Measurements from ENCODE around the gene TRIM41. TPM values are rescaled to one million over a fixed set of nuclear protein-coding genes. Genes with fewer than 3 reads are reported as not detected.

The TRIM41 gene
- polyA plus RNA-seq, 1 donor from 2014 or later: 32.1 TPM

DNA sequence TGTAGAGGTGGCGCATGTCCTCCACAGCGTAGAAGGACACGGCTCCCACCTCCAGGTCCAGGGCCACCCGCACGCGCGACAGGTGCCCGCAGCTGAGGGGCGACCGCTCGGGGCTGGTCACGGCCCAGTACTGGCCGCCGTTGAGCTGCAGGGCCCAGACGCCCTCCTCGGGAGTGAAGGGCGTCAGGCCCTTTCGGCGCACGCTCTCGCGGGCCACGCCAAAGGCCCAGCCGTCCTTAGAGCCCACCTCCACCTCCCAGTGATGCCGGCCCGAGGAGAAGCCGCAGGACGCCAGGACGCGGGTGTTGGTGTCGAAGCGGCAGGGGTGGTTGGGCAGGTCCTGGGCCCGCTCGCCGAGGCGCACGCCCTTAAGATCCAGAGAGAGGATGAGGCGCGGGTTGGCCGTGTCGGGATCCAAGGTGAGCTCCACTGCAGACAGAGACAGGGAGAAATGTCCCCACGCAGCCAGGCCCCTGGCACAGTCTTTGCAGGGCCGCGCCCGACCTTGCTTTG lies 27.8 kb upstream of the TRIM41 start:
- no peaks in the 10 kb centered on the region for H3K79me2 ChIP-seq (replicated peaks; ENCODE audit: insufficient read depth, low read length)
- no peak overlapping the region for H3K4me3 ChIP-seq (ENCODE audit: low read length)
- H3K27me3 ChIP-seq (ENCODE audit: insufficient read depth, low read depth, low read length): peaks cover 4% of the 10 kb centered on the region
- no peaks in the 10 kb centered on the region for H3K9me2 ChIP-seq (ENCODE audit: insufficient read depth, low read length)
- no peak overlapping the region for H3K27ac ChIP-seq (ENCODE audit: low read length)
- H3K9me3 ChIP-seq (ENCODE audit: low read length): no peaks in the 10 kb centered on the region
- no peaks in the 10 kb centered on the region for H4K20me1 ChIP-seq (ENCODE audit: insufficient read depth)
- H3F3A ChIP-seq (ENCODE audit: insufficient read depth, low read length, poor library complexity, severe bottlenecking): peaks cover 9% of the 10 kb centered on the region
- no peak overlapping the region for H2AFZ ChIP-seq (ENCODE audit: low read depth, low read length)
- H3K36me3 ChIP-seq (ENCODE audit: insufficient read depth, low read length): no peaks in the 10 kb centered on the region
- no peak overlapping the region for H3K9ac ChIP-seq (ENCODE audit: low read length)
- no peak overlapping the region for H3K4me2 ChIP-seq (ENCODE audit: low read length)
- TF ChIP-seq EZH2 (IDR thresholded peaks at IDR 0.05; ENCODE audit: borderline replicate concordance, insufficient read depth, low read length, poor library complexity, severe bottlenecking): no peak
- TF ChIP-seq, protein P1, sequence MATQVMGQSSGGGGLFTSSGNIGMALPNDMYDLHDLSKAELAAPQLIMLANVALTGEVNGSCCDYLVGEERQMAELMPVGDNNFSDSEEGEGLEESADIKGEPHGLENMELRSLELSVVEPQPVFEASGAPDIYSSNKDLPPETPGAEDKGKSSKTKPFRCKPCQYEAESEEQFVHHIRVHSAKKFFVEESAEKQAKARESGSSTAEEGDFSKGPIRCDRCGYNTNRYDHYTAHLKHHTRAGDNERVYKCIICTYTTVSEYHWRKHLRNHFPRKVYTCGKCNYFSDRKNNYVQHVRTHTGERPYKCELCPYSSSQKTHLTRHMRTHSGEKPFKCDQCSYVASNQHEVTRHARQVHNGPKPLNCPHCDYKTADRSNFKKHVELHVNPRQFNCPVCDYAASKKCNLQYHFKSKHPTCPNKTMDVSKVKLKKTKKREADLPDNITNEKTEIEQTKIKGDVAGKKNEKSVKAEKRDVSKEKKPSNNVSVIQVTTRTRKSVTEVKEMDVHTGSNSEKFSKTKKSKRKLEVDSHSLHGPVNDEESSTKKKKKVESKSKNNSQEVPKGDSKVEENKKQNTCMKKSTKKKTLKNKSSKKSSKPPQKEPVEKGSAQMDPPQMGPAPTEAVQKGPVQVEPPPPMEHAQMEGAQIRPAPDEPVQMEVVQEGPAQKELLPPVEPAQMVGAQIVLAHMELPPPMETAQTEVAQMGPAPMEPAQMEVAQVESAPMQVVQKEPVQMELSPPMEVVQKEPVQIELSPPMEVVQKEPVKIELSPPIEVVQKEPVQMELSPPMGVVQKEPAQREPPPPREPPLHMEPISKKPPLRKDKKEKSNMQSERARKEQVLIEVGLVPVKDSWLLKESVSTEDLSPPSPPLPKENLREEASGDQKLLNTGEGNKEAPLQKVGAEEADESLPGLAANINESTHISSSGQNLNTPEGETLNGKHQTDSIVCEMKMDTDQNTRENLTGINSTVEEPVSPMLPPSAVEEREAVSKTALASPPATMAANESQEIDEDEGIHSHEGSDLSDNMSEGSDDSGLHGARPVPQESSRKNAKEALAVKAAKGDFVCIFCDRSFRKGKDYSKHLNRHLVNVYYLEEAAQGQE (IDR thresholded peaks at IDR 0.05; ENCODE audit: borderline replicate concordance): no peak
- no peak for TF ChIP-seq SMC3 (conservative IDR thresholded peaks at IDR 0.05; ENCODE audit: poor library complexity)
- no peak for TF ChIP-seq POLR2AphosphoS5 (IDR thresholded peaks at IDR 0.05)
- no peak for TF ChIP-seq TAF1 (IDR thresholded peaks at IDR 0.05; ENCODE audit: low read depth)
- TF ChIP-seq, protein P2, sequence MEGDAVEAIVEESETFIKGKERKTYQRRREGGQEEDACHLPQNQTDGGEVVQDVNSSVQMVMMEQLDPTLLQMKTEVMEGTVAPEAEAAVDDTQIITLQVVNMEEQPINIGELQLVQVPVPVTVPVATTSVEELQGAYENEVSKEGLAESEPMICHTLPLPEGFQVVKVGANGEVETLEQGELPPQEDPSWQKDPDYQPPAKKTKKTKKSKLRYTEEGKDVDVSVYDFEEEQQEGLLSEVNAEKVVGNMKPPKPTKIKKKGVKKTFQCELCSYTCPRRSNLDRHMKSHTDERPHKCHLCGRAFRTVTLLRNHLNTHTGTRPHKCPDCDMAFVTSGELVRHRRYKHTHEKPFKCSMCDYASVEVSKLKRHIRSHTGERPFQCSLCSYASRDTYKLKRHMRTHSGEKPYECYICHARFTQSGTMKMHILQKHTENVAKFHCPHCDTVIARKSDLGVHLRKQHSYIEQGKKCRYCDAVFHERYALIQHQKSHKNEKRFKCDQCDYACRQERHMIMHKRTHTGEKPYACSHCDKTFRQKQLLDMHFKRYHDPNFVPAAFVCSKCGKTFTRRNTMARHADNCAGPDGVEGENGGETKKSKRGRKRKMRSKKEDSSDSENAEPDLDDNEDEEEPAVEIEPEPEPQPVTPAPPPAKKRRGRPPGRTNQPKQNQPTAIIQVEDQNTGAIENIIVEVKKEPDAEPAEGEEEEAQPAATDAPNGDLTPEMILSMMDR (IDR thresholded peaks at IDR 0.05; ENCODE audit: poor library complexity, severe bottlenecking): no peak
- TF ChIP-seq MXI1 (conservative IDR thresholded peaks at IDR 0.05; ENCODE audit: poor library complexity, severe bottlenecking): no peak
- no peak for TF ChIP-seq RAD21 (conservative IDR thresholded peaks at IDR 0.05)
- no peak for TF ChIP-seq EP300 (conservative IDR thresholded peaks at IDR 0.05; ENCODE audit: poor library complexity, severe bottlenecking)

DNA sequence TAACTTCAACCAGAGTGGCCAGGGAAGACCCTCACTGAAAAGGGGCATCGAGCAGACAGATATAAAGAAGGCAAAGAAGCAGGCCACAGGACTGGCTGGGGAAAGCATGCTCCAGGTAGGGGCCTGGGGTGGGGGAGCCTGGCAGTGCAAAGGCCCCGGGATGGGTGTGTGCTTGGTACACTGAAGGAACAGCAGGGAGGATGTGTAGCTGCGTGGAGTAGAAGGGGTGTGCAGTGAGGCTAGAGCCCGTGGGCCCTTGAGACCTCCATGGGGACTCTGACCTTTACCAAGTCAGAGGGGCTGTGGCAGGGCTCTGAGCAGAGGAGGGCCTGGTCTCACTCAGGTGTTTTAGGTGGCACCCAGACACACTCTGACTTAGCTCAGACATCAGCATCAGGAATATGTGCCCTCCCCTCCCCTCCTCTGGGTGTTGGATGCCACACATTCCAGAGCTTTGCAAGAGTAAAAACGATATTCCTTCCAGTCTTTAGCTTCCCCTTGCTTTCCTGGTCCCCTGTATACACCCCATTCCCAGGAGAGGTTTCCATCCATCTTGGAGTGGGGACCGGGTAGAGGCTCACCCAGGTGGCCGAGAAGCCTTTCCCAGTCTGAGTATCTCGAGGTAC lies 25.6 kb upstream of the TRIM41 start:
- Histone ChIP-seq H3F3A (ENCODE audit: insufficient read depth, low read length, poor library complexity, severe bottlenecking) (no peaks in the 10 kb centered on the region), H3K4me2 (ENCODE audit: low read length) (no peak overlapping the region)

More for the DNA sequence above, 25.6 kb upstream of the TRIM41 start:
- H3K79me2 ChIP-seq (replicated peaks; ENCODE audit: insufficient read depth, low read length): no peaks in the 10 kb centered on the region
- no peak overlapping the region for H3K9ac ChIP-seq (ENCODE audit: low read length)
- TF ChIP-seq SMC3 (conservative IDR thresholded peaks at IDR 0.05; ENCODE audit: poor library complexity) (no peak), EP300 (conservative IDR thresholded peaks at IDR 0.05; ENCODE audit: poor library complexity, severe bottlenecking) (no peak), EZH2 (IDR thresholded peaks at IDR 0.05; ENCODE audit: borderline replicate concordance, insufficient read depth, low read length, poor library complexity, severe bottlenecking) (no peak), RAD21 (conservative IDR thresholded peaks at IDR 0.05) (no peak), MXI1 (conservative IDR thresholded peaks at IDR 0.05; ENCODE audit: poor library complexity, severe bottlenecking) (no peak), TAF1 (IDR thresholded peaks at IDR 0.05; ENCODE audit: low read depth) (no peak), POLR2AphosphoS5 (IDR thresholded peaks at IDR 0.05) (no peak)
- TF ChIP-seq, protein P1 (IDR thresholded peaks at IDR 0.05; ENCODE audit: borderline replicate concordance): no peak
- TF ChIP-seq, protein P2 (IDR thresholded peaks at IDR 0.05; ENCODE audit: poor library complexity, severe bottlenecking): no peak
- no peaks in the 10 kb centered on the region for H4K20me1 ChIP-seq (ENCODE audit: insufficient read depth)
- H2AFZ ChIP-seq (ENCODE audit: low read depth, low read length): no peak overlapping the region
- no peaks in the 10 kb centered on the region for H3K9me2 ChIP-seq (ENCODE audit: insufficient read depth, low read length)
- H3K27me3 ChIP-seq (ENCODE audit: insufficient read depth, low read depth, low read length): peaks cover 20% of the 10 kb centered on the region
- H3K36me3 ChIP-seq (ENCODE audit: insufficient read depth, low read length): no peaks in the 10 kb centered on the region
- H3K9me3 ChIP-seq (ENCODE audit: low read length): no peaks in the 10 kb centered on the region
- H3K4me3 ChIP-seq (ENCODE audit: low read length): no peak overlapping the region
- no peak overlapping the region for H3K27ac ChIP-seq (ENCODE audit: low read length)

All from neural cell (in vitro differentiated cells).